ENCODE results near the gene PCSK7.

The PCSK7 gene

GRCh38 chr11:117160826-117161225, 71.0 kb downstream of the PCSK7 start:
- DNase-seq (ENCODE audit: low read depth in 2 of 2): no peak

GRCh38 chr11:117159892-117160291, 72.0 kb downstream of the PCSK7 start:
- DNase-seq (ENCODE audit: low read depth in 2 of 2): no peak

DNA sequence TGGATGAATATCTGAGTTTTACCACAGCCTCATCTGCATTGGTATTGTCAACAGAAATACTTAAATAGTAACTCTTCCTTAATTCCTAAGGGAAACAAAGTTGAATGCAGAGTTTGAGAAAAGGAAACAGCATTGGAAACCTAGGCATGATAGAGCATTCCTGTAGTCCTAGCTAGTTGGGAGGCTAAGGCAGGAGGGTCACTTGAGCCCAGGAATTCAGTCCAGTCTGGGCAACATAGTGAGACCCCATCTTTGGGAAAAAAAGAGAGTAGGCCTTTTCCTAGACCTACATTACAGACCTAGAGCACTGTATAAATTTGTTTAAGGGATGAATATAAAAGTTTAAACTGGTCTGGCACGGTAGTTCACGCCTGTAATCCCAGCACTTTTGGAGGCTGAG, 74.4 kb downstream of the PCSK7 start:
- DNase-seq (ENCODE audit: low read depth in 2 of 2): no peak

- DNase-seq (ENCODE audit: low read depth in 2 of 2): no peak
Measured at GRCh38 chr11:117154468-117154867, 77.4 kb downstream of the PCSK7 start.

All from activated CD8-positive, alpha-beta memory T cell treated with anti-CD3 and anti-CD28 coated beads for 4 hours (primary cell).